ENCODE measurements around the gene PCDHA7.
"Not testable (repeated sequence)": the region's sequence is repeated elsewhere in the genome, so short reads cannot be mapped to it uniquely, and the experiment has no call there.

PCDHA7 gene

GRCh38 chr5:140868721-140869554, 34.9 kb downstream of the PCDHA7 start, which contains the start of gene PCDHA11:
TSS of gene PCDHA11 (plus strand) at chr5:140868957. CDS start at chr5:140869104, 147 bp downstream.
- no peak for DNase-seq

- DNase-seq, result no peak
These were observed 35.5 kb downstream of the PCDHA7 start for GRCh38 chr5:140869555-140869886.

- no peak for DNase-seq
These were observed 36.4 kb downstream of the PCDHA7 start for GRCh38 chr5:140870221-140871201.

GRCh38 chr5:140875085-140876065, 41.3 kb downstream of the PCDHA7 start, which contains the start of gene PCDHA12:
TSS of gene PCDHA12 (plus strand) at chr5:140875308. CDS start at chr5:140875473, 165 bp downstream.
- no peak for DNase-seq

GRCh38 chr5:140876541-140877261, 42.6 kb downstream of the PCDHA7 start:
- DNase-seq, result not testable (repeated sequence)

- DNase-seq, result no peak
These were observed 43.2 kb downstream of the PCDHA7 start for GRCh38 chr5:140877262-140877581.

GRCh38 chr5:140881889-140882590, 48.0 kb downstream of the PCDHA7 start, which contains the start of gene PCDHA13:
TSS of gene PCDHA13 (plus strand) at chr5:140882124. CDS start at chr5:140882269, 145 bp downstream.
- DNase-seq, result no peak

DNA sequence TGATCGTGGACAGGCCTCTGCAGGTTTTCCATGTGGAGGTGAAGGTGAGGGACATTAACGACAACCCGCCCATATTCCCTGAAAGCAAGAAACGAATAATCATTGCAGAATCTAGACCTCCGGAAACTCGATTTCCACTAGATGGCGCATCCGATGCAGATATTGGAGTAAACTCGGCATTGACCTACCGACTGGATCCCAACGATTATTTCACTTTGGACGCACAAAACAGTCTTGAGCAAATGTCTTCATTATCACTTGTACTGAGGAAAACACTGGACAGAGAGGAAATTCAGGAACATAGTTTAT, 48.5 kb downstream of the PCDHA7 start:
- no peak for DNase-seq

GRCh38 chr5:140883373-140883772, 49.3 kb downstream of the PCDHA7 start:
- no peak for DNase-seq

DNA sequence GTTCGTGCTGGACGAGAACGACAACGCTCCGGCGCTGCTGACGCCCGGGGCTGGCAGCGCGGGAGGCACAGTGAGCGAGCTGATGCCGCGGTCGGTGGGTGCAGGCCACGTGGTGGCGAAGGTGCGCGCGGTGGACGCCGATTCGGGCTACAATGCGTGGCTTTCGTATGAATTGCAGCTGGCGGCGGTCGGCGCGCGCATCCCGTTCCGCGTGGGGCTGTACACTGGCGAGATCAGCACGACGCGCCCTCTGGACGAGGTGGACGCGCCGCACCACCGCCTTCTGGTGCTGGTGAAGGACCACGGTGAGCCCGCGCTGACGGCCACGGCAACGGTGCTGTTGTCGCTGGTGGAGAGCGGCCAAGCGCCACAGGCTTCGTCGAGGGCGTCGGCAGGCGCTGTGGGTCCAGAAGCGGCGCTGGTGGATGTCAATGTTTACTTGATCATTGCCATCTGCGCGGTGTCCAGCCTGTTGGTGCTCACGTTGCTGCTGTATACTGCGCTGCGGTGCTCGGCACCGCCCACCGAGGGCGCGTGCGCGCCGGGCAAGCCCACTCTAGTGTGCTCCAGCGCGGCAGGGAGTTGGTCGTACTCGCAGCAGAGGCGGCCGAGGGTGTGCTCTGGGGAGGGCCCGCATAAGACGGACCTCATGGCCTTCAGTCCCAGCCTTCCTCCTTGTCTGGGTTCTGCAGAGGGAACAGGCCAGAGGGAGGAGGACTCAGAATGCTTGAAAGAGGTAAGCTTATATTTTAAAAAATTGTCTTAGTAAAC, 50.0 kb downstream of the PCDHA7 start:
- DNase-seq, result no peak
